ENCODE data around the gene PNPLA7.

GRCh38 chr9:137435381-137435891 is 114.8 kb downstream of the PNPLA7 start:
- TF ChIP-seq, protein P1, sequence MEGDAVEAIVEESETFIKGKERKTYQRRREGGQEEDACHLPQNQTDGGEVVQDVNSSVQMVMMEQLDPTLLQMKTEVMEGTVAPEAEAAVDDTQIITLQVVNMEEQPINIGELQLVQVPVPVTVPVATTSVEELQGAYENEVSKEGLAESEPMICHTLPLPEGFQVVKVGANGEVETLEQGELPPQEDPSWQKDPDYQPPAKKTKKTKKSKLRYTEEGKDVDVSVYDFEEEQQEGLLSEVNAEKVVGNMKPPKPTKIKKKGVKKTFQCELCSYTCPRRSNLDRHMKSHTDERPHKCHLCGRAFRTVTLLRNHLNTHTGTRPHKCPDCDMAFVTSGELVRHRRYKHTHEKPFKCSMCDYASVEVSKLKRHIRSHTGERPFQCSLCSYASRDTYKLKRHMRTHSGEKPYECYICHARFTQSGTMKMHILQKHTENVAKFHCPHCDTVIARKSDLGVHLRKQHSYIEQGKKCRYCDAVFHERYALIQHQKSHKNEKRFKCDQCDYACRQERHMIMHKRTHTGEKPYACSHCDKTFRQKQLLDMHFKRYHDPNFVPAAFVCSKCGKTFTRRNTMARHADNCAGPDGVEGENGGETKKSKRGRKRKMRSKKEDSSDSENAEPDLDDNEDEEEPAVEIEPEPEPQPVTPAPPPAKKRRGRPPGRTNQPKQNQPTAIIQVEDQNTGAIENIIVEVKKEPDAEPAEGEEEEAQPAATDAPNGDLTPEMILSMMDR (IDR thresholded peaks at IDR 0.05), result no peak
- TF ChIP-seq EZH2 (IDR thresholded peaks at IDR 0.05; ENCODE audit: borderline replicate concordance, insufficient read depth, low read depth, low read length, poor library complexity, severe bottlenecking), result no peak

All from B cell (primary cell).